HPDE6-E6E7 (cell line): ENCODE data around the gene WDR17.
"Not testable (repeated sequence)": the region's sequence is repeated elsewhere in the genome, so short reads cannot be mapped to it uniquely, and the experiment has no call there.

Experiments
- DNase-seq: peaks from one replicate; pipeline ENCODE4 v3.0.0; 2011; ENCODE audit warnings: missing footprints; ENCODE audit errors: extremely low spot score

The WDR17 gene

DNA sequence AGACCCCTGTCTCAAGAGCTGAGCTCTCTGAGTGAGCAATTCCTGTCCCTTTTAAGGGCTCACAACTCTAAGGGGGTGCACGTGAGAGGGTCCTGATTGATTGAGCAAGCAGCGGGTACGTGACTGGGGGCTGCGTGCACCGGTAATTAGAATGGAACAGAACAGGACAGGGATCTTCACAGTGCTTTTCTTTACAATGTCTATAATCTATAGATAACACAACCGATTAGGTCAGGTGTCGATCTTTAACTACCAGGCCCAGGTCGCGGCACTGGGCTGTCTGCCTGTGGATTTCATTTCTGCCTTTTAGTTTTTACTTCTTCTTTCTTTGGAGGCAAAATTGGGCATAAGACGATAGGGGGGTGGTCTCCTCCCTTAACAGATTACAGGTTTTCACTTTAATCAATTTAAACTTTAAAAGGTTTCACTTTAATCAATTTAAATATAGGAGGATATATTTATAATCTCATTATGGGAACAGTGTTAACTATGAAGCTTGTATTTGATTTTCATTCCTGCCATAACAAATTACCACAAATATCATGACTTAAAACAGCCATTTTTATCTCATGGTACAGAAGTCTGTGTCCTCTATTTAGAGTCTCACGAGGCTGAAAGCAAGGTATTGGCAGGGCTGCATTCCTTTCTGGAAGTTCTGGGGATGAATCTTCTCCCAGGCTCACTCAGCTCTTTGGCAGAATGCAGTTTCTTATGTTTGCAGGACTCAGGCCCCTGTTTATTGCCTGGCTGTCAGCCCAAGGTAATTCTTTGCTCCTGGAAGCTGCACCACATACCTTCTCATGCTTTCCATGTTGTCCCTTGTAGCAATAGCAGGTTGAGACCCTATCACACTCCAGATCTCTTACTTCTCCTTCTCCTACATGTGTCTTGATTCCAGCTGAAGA lies 124.5 kb downstream of the WDR17 start:
- DNase-seq = no peak

DNA sequence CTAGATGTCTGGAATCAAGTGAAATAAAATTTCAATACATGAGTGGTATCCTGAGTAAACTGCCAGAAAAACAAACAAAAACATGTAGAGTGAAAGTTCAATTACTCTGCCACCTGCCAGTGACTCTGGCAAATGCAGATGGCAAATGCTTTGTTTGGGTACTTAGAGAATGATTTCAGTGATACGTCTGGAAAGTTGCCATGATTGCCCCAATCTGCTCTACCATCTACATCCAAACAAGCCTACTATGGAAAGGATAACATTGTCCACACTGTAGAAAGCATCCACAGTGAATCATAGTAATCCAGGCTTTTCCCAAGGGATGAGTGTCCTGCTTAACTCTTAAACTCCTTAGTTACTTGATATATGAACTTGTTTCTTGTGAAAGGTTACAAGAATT lies 126.3 kb downstream of the WDR17 start:
- DNase-seq = no peak

DNA sequence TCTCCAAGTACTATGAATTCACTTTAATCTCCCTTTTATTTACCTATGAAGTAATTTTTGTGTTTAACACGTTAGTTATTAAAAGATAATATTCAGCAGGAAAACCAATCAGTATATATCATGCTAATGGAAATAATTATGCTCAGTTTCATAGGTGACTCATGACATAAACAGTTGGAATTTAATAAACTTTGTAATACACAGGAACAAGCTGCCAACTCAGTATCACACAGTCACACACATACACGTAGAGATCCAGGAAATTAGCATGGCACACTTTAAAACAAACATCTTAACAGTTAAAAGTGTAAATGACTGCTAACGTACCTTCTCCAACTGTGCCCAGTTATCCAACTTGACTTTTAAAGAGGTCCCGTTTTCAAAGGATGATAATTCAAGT lies 127.5 kb downstream of the WDR17 start:
- no peak for DNase-seq

DNA sequence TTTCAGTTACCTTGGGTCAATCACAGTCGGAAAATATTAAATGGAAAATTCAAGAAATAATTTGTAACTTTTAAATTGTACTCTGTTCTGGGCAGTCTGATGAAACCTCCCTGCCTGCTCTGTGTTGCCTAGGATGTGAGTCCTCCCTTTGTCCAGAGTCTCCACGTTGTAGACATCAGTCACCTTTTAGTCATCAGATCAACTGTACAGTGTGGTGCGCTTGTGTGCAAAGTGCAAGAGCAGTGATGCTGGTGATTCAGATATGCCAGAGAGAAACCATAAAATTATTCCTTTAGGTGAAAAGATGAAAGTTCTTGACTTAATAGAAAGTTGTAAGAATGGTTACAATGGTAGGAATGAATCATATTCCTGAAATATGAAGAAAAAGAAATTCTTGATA lies 128.3 kb downstream of the WDR17 start:
- peak; percentile 63 for DNase-seq

DNA sequence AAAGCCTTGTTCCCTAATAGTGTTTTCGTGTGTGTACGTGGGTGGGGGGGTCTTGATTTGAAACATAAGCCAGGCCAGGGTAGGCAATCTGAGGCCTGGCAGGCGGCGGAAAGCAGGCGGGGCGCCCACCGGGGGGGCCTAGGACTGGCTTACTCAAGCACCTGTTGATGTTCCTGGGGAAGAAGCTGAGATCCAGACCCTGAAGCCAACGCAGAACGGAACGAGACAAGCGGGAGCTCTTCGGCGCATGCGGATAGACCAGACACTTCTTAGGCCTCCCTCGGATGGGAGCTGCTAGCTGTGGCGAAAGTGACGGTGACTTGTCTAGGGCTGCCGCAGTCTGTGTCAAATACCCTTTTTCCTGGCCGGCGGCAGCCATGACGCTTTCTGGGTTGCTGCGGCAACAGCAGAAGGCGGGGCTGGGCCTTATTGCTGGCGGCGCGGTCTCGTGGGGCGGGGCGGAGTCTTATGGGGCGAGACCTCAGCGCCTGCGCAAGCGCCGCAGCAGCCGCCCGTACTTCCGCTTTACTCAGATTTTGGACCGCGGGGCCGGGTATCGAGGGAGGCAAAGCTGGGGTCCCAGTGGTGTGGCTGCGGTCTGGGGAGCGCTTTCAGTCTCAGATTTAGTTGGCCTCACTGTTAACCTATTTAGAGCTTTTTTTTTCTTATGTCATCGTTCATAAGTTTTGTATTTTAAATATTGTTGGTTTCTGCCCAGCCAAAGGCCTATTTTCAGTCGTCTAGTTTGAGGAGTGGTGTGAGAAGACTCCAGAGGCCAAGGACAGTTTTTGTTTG lies 129.7 kb downstream of the WDR17 start, which contains the start of gene SPATA4:
TSS of gene SPATA4 (minus strand) at position 402 of the 795 bp plus-strand sequence. CDS start at position 379, 23 bp downstream.
- DNase-seq = peak; percentile 87

DNA sequence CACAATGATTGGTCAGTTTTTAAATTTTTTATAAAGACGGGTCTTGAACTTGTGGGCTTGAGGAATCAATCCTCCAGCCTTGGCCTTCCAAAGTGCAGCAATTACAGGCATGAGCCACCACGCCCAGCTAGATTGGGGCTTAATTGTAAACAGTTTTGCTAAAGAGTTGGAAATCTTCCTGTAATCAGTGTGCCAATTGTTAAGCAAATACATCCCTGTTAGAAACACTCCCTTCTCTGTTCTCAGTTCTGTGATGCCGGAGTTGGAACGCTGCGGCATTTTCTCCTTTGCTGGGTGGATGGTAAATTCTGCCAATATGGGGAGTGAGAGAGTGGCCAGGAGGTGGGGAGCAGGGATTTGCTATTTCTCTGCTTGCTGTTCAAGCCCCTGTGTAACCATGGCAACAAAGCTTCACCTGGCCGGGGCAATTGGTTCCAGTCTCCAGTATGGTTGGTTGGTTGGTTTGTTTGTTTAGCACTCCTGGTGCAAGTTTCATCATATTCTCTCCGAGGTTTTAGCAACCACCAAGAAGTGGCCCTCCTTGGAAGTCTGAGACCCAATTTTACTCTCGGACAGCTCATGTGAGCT lies 132.8 kb downstream of the WDR17 start:
- no peak for DNase-seq

DNA sequence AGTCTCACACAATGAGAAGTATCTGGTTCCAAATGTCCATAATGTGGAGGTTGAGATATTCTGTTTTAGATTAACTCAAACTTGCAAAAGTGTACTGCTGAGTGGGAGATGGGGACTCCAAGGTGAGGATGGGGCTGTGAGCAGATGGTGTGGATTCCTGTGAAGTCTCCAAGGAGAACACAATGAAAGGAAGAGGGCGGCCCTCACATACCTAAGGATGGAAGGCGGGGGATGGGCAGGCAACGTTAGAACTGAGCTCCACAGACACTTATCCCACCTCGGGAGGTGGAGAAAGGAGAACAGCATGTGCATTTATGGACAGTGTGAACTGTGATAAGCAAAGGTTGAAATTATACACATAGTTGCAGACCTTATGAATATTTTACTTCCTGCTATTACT lies 139.7 kb downstream of the WDR17 start:
- DNase-seq = no peak

DNA sequence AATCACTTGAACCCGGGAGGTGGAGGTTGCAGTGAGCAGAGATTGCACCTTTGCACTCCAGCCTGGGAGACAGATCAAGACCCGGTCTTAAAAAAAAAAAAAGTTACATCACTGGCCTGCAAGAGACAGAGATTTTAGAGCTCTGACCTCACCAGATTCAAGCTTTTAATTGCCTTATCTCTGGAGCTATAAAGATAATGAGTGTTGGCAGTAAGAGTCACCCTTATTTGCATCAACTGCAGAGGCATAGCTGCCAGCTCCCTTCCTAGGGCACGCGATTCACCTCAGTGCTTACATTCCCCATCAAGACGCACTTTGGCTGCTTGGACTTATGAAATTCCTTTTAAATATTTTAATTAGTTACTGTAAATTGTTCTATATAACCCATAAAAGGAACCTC lies 142.2 kb downstream of the WDR17 start:
- DNase-seq = no peak

DNA sequence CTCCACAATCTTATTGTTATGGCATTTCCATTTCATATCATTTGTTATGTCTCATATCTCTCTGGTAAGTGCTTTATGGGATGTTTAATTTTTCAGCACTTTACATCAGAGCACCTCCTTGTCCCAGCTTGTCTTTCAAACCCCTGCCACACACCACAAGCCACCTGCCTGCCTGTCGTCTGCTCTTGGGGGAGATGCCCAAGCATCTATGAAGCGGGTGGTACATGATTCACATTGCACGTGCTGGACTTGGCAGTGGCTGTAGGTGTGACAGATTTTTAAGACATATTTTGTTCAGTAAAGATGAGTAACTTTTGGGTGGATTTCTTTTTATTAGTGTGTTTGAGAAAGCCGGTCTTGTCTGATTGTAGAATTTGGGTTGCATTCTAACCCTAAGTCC lies 143.9 kb downstream of the WDR17 start:
- no peak for DNase-seq

DNA sequence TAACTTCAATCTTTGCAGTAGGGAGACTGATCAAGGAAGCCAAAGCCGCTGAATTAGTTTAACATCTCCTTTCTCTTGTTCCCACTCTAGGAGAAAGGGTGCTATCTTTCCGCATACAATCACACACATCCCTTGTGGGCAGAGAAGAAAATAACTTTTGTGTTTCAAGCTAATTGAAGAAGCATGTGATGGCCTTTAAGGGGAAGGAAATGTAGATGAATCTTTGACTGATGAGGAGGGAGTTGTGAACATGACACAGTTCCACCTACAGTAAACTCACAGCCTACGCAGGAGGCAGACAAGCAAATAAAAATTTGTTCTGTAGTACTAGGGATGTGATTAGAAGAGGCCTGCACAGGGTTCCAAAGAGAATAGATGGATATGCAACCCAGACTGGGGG lies 144.5 kb downstream of the WDR17 start:
- no peak for DNase-seq

DNA sequence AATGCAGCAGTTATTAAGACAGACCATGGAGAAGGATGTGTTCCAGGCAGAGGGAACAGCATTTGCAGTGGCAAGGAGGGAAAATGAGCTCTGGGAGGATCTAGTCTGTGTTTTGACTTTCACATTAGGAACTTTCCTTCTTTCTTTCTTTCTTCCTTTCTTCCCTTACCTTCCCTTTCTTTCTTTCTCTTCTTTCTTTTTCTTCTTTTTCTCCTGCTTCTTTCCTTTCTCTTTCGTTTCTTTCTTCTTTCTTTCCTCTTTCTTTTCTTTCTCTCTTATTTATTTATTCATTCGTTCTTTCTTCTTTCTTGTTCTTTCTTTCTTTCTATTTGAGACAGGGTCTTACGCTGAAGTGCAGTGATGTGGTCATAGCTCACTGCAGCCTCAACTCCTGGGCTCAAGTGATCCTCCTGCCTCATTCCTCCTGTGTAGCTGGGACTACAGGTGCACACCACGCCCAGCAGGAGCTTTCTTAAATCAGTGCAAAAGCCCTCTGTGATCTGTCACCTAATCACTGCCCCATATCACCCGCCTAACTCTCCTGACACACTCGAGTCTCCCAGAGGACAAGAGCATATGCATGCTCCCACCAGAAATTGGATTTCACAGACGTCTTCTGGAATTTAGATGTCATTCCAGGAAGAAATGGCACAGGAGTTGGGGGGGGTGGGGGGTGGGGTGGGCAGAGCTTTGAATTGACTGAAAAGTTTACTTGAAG lies 145.1 kb downstream of the WDR17 start:
- no peak for DNase-seq

DNA sequence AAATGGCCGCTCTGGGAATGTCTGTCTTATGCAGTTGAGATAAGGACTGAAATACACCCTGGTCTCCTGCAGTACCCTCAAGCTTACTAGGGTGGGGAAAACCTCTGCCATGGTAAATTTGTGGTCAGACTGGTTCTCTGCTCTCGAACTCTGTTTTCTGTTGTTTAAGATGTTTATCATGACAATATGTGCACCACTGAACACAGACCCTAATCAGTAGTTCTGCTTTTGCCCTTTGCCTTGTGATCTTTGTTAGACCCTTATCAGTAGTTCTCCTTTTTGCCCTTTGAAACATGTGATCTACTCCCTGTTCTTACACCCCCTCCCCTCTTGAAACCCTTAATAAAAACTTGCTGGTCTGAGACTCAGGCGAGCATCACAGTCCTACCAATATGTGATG lies 146.7 kb downstream of the WDR17 start:
- DNase-seq = not testable (repeated sequence)

DNA sequence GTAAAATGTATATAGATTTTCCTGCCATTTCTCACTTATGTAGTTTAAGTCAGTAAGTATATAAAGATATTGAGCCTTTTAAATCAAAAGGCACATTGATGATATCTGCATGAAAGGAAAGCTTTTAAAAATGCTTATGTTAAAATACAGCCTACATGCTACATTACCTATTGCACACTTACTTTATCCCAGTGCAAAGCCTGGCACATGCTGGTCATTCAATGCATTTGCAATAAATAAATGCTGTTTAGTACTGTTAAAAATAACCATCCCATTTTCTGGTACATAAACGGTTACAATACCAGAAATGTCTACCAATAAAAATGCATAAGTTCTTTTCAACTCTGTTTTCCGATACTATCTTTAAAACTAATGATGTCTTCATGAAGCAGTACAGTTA lies 151.9 kb downstream of the WDR17 start:
- no peak for DNase-seq

DNA sequence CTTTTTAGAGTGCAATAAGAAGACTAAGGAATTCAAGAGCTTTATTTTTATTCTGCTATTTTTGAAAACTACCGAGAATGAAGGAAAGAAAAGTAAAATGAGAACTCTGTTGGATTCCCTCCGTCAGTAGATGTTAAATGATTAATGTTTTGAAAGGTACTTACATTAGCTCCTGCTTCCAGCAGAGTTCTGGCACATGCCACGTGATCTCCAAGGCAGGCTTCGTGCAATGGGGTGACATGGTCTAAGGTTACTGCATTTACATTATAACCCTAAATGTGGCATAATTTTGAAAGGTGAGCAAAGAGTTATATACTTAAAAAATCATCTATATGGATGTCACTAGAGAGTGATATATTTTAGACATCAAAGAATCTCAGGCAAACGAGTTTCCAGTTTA lies 156.5 kb downstream of the WDR17 start:
- DNase-seq = no peak

DNA sequence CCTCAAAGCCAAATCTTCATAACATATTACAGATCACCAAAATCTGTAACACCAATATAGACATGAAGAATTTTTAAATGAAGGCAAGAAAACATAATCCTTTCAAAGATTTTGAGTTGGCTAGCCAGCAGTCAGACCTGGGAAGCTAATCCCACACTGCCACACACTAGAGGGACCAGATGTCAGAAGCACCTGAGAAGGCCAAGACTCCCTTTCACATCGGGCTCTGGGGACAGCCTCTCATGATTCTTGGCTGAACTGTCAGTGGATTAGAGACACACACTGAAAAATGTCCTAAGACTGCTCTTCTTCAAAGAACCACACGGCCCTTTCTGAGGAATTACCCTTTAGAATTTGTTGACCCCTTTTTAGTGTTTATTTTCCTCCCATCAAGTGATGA lies 157.9 kb downstream of the WDR17 start:
- no peak for DNase-seq

DNA sequence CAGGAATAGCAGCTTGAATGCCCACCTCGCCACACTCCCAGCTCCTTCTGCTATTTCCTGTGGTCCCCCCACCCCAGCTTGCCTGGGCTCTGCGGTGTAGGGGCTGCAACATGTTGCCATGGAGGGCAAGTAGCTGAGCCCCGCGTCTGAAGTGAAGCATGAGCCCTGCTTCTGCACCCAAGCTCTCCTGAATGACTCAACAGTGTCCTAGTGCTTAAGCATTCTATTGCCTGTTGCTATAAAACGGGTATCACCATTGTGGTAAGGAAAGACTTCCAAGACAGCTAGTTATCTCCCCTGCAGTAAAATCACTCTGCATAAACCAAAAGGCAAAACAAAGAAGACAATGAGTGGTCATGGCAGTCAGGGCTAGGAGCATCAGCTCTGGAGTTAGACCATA lies 161.1 kb downstream of the WDR17 start:
- no peak for DNase-seq

DNA sequence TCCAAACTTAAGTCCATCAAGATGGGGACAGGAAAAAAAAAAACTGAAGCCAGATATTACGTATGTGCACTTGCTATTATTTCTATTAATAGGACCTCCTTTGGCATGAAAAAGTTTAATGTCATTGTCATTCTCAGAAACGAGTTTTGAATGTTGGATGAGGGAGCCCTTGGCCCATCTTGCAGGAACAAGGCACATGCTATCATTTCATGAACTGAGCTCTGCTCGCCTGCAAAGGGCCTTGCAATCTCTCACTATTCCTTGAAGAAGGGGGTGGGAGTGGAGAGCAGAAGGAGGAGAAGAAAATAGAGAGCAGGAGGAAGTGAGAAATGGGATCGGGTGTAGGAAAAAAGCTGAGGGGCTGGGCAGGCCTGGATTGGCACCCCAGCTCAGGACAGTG lies 164.0 kb downstream of the WDR17 start:
- no peak for DNase-seq
